Esophagus (tissue), 2 donors: ENCODE data around the gene PLEKHA6. TPM values are rescaled to one million over a fixed set of nuclear protein-coding genes. Genes with fewer than 3 reads are reported as not detected.

Source experiments
- H3K27ac ChIP-seq, 2 donors: one replicate each; pipeline ENCODE4 v1.5.1; 2013; ENCODE audit warnings: low read depth in 2 of 2, mild to moderate bottlenecking in 2 of 2, inconsistent platforms in 1 of 2, low read length in 1 of 2, moderate library complexity in 1 of 2
- H3K27me3 ChIP-seq, 2 donors: one replicate each; pipeline ENCODE4 v1.6.1; 2013; ENCODE audit warnings: low read length in 2 of 2, control low read depth in 1 of 2, mild to moderate bottlenecking in 1 of 2; ENCODE audit not compliant: insufficient read depth in 2 of 2, control insufficient read depth in 1 of 2
- H3K36me3 ChIP-seq, 2 donors: one replicate each; pipeline ENCODE4 v1.6.1; 2013; ENCODE audit warnings: low read length in 1 of 2; ENCODE audit not compliant: control insufficient read depth in 2 of 2, insufficient read depth in 2 of 2
- H3K4me1 ChIP-seq, 2 donors: one replicate each; pipeline ENCODE4 v1.6.1; 2013; ENCODE audit warnings: low read length in 1 of 2; ENCODE audit not compliant: control insufficient read depth in 2 of 2, insufficient read depth in 2 of 2
- H3K4me3 ChIP-seq, 2 donors: one replicate each; pipeline ENCODE4 v1.5.1; 2013; ENCODE audit warnings: low read length in 2 of 2, mild to moderate bottlenecking in 2 of 2, low read depth in 1 of 2, moderate library complexity in 1 of 2
- H3K9me3 ChIP-seq, 2 donors: one replicate each; pipeline ENCODE4 v1.6.1; 2013; ENCODE audit warnings: mild to moderate bottlenecking in 2 of 2, low read depth in 1 of 2, low read length in 1 of 2, moderate library complexity in 1 of 2; ENCODE audit not compliant: control insufficient read depth in 2 of 2, insufficient read depth in 1 of 2
- WGBS, 2 donors: extraction: QIAGEN DNeasy Blood & Tissue Kit; methylation state at CpG; one replicate each; pipeline ENCODE4 v1.1.7; 2013; 5-methylcytosine and 5-hydroxymethylcytosine counted together
- polyA plus RNA-seq, 2 donors: library from polyadenylated mRNA; stranded (reverse); fragments of 200-250 nt; gene quantifications; one replicate each; pipeline ENCODE4 v1.2.3, GENCODE V29; 2013
- donor health status: healthy with polysubstance abuse.
- donor health status: Bipolar disorder and iron deficiency.

Gene PLEKHA6
- polyA plus RNA-seq, 2 donors, result 11.0 to 36.3 TPM

DNA sequence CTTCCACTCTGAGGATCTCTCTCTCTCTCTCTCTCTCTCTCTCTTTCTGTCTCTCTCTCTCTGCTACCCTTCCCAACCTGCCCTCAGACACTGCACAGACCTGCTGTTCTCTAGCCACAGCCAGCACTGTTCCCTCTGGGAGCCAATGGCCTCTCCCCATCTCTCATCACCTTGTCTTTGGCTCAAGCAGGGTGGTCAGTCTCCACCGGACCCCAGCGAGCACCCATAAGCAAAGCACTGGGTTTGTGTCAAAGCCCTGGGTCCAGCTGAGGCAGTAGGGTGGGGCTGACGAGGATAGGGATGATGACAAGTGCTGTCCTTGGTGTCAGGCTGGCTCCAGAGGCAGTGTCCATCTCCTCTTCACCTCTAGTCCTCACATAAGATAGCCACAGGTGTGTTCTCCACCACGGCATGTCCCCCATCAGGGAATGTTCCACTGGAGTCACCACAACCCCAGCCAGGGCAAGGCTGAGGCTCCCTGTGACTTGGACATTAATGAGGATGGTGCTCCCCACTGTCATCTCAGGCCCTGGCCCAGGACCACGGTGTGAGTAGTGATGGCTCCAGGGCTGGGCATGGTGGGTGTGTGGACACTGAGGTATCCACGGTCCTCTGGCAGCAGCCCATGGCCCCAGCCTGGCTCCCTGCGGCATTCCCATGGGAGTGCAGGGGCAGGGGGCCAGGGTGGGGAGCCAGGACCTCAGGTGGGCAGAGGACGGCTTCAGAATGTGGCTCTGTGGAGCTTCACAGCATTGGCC, 137.5 kb downstream of the PLEKHA6 start:
- peaks cover 0 to 8% of the 10 kb centered on the region in 2 donors for H3K4me1 ChIP-seq
- H3K36me3 ChIP-seq, result peaks cover 0 to 13% of the 10 kb centered on the region in 2 donors
- H3K27ac ChIP-seq, result no peak overlapping the region
- 85% methylated on average over 8 of the region's 8 CpGs for WGBS, 2 donors
- no peaks in the 10 kb centered on the region for H3K9me3 ChIP-seq
- H3K27me3 ChIP-seq, result no peaks in the 10 kb centered on the region
- H3K4me3 ChIP-seq, result no peak overlapping the region

GRCh38 chr1:204221271-204221670, 138.5 kb downstream of the PLEKHA6 start:
- no peaks in the 10 kb centered on the region for H3K9me3 ChIP-seq
- peaks cover 0 to 13% of the 10 kb centered on the region in 2 donors for H3K36me3 ChIP-seq
- no peaks in the 10 kb centered on the region for H3K27me3 ChIP-seq
- WGBS, 2 donors, result 85 to 86% methylated on average over 11 of the region's 11 CpGs
- H3K4me1 ChIP-seq, result peaks cover 0 to 6% of the 10 kb centered on the region in 2 donors
- no peak overlapping the region for H3K4me3 ChIP-seq
- no peak overlapping the region for H3K27ac ChIP-seq

DNA sequence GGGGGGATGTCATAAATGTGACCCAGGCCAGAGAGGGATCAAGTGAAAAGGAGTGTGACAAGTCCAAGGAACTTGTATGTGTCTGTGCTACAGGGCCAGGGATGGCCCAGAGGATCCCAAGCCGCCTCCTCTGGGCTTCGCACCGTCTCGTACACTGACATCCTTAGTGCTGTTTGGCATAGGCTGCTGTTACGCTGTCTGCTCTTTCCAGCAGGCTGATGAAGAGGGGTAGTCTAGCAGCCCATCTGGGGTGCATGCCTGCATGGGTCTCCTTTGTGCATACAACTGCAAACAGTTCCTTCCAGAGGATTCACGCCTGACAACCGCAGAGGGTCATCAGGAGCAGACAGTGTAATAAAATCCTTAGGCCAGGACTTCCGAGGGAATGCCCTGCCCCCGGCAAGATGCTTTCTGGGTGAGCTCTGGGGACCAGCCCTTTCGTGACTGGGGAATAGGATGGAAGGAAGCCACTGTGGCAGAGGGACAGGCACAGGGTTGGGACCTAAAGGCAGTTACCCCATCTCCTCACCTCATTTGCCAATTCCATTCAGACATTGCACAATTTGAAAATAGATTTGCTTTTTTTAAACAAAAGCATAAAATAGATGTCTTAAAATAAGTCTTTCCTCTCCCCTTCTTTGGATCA, 139.6 kb downstream of the PLEKHA6 start:
- Histone ChIP-seq H3K27me3 (no peaks in the 10 kb centered on the region), H3K4me1 (no peaks in the 10 kb centered on the region), H3K4me3 (no peak overlapping the region), H3K27ac (no peak overlapping the region), H3K36me3 (peaks cover 0 to 13% of the 10 kb centered on the region in 2 donors), H3K9me3 (no peaks in the 10 kb centered on the region)
- WGBS, 2 donors, result 88 to 92% methylated on average over 10 of the region's 10 CpGs

- Histone ChIP-seq H3K4me3 (no peak overlapping the region), H3K36me3 (peaks cover 0 to 13% of the 10 kb centered on the region in 2 donors), H3K4me1 (peaks cover 2 to 6% of the 10 kb centered on the region in 2 donors), H3K9me3 (no peaks in the 10 kb centered on the region), H3K27me3 (no peaks in the 10 kb centered on the region), H3K27ac (no peak overlapping the region)
- WGBS, 2 donors, result 58 to 61% methylated on average over 2 of the region's 2 CpGs
These were observed 141.2 kb downstream of the PLEKHA6 start for GRCh38 chr1:204218552-204218951.

GRCh38 chr1:204217648-204218000, 142.1 kb downstream of the PLEKHA6 start:
- H3K4me3 ChIP-seq, result no peak overlapping the region
- WGBS, 2 donors, result 67 to 68% methylated on average over 4 of the region's 4 CpGs
- H3K36me3 ChIP-seq, result peaks cover 0 to 9% of the 10 kb centered on the region in 2 donors
- H3K9me3 ChIP-seq, result no peaks in the 10 kb centered on the region
- peaks cover 3 to 7% of the 10 kb centered on the region in 2 donors for H3K4me1 ChIP-seq
- no peaks in the 10 kb centered on the region for H3K27me3 ChIP-seq
- no peak overlapping the region for H3K27ac ChIP-seq

DNA sequence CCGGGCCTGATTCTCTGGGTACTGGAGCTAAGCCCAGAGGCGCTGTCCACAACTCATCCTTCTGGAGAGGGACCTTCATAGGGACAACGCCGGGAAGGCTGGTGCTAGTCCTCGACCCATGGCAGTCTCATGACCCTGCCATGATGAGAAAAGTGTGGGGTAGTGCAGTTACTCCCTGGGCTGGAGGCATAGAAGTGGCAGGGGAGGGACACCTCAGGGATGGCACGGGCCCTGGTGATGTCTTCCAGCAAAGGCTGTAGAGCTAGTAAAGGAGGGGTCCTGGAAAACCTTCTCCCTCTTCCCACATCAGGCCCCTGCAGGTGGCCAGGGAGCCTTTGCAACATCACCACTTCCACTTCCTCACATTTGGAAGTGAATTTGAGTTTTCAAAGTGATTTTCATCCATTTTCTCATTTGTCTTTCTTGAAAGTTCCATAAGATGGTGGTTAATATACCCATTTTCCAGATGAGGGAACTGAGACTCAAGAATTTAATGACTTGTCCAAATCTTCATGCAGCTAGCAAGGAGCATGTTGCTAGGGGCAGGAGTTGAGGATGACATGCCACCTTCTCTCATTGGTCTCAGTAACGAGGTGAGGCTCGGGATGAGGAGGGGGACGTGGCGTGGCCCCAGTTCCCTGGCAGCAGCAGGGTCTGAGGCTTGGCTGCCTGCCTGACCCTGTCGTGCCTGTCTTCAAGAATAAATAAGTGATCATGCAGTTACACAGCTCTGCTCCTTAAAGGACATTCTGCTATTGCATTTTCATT, 142.7 kb downstream of the PLEKHA6 start:
- no peak overlapping the region for H3K4me3 ChIP-seq
- H3K9me3 ChIP-seq, result no peaks in the 10 kb centered on the region
- H3K27me3 ChIP-seq, result no peaks in the 10 kb centered on the region
- H3K27ac ChIP-seq, result no peak overlapping the region
- WGBS, 2 donors, result 78 to 85% methylated on average over 11 of the region's 11 CpGs
- H3K4me1 ChIP-seq, result peaks cover 3 to 7% of the 10 kb centered on the region in 2 donors
- H3K36me3 ChIP-seq, result peaks cover 0 to 8% of the 10 kb centered on the region in 2 donors

- H3K4me3 ChIP-seq, result no peak overlapping the region
- H3K27ac ChIP-seq, result no peak overlapping the region
- H3K27me3 ChIP-seq, result no peaks in the 10 kb centered on the region
- H3K4me1 ChIP-seq, result peaks cover 3 to 7% of the 10 kb centered on the region in 2 donors
- H3K36me3 ChIP-seq, result peaks cover 0 to 1% of the 10 kb centered on the region in 2 donors
- 76 to 81% methylated on average over 4 of the region's 4 CpGs for WGBS, 2 donors
- no peaks in the 10 kb centered on the region for H3K9me3 ChIP-seq
These were observed 143.5 kb downstream of the PLEKHA6 start for GRCh38 chr1:204216236-204216635.

- WGBS, 2 donors, result 14 to 16% methylated on average over 41 of the region's 41 CpGs
- no peak within 1 kb of the TSS for H3K4me3 ChIP-seq
These were observed 145.8 kb downstream of the PLEKHA6 start, which contains the start of gene GOLT1A for GRCh38 chr1:204213668-204214662. Gene GOLT1A (minus strand): TSS chr1:204213988. CDS start chr1:204213906, 82 bp downstream.

More at GRCh38 chr1:204213668-204214662, 145.8 kb downstream of the PLEKHA6 start, which contains the start of gene GOLT1A:
- Histone ChIP-seq H3K9me3 (no peaks in the 10 kb centered on the region), H3K27ac (no peak within 1 kb of the TSS), H3K27me3 (no peaks in the 10 kb centered on the region), H3K36me3 (no peaks in the 10 kb centered on the region), H3K4me1 (peaks cover 3 to 7% of the 10 kb centered on the region in 2 donors)
